PC-9 (cell line): ENCODE data around the gene SHBG. TPM values are rescaled to one million over a fixed set of nuclear protein-coding genes. Genes with fewer than 3 reads are reported as not detected.
"Not testable (repeated sequence)": the region's sequence is repeated elsewhere in the genome, so short reads cannot be mapped to it uniquely, and the experiment has no call there.

Experiments
- BruUV-seq: library from RNA; stranded (reverse); fragments of 400-500 nt; replicated peaks from 2 replicates; lab custom pipeline; 2021; lab: Mats Ljungman, UMichigan
- CTCF ChIA-PET: fragments of 300-600 bp; sonication (Branson Sonifier 250); formaldehyde crosslinking; loops from one replicate; lab custom pipeline; 2022; ENCODE audit warnings: antibody characterized with exemption; lab: Charles Lee
- POLR2A ChIA-PET: fragments of 300-600 bp; sonication (Branson Sonifier 250); formaldehyde crosslinking; loops from one replicate; lab custom pipeline; 2022; ENCODE audit warnings: antibody characterized with exemption; ENCODE audit not compliant: unreplicated experiment; lab: Charles Lee
- DNase-seq, 2 experiments: peaks; one replicate each; pipeline versions ENCODE4 v3.0.0 to v3.0.0-alpha.2; 2015 to 2022; ENCODE audit warnings: mixed read lengths in 1 of 2
- H2AFZ ChIP-seq: fragments of 200-600 bp; sonication (generic); 2 replicates; pipeline ENCODE4 v1.8.1; 2017; ENCODE audit warnings: antibody characterized with exemption
- H3F3A ChIP-seq: fragments of 200-600 bp; sonication (generic); 2 replicates; pipeline ENCODE4 v1.8.1; 2017; ENCODE audit warnings: antibody characterized with exemption, mild to moderate bottlenecking, low read depth; ENCODE audit not compliant: insufficient read depth
- H3K27ac ChIP-seq: fragments of 200-600 bp; sonication (generic); 2 replicates; pipeline ENCODE4 v1.6.1; 2016; ENCODE audit warnings: mixed run types
- H3K27me3 ChIP-seq: fragments of 200-600 bp; sonication (generic); 2 replicates; pipeline ENCODE4 v1.6.1; 2016; ENCODE audit warnings: low read depth, mixed run types; ENCODE audit not compliant: insufficient read depth
- H3K36me3 ChIP-seq: fragments of 200-600 bp; sonication (generic); 2 replicates; pipeline ENCODE4 v1.6.1; 2016; ENCODE audit warnings: low read depth, mixed run types
- H3K4me1 ChIP-seq: fragments of 200-600 bp; sonication (generic); replicated peaks from 2 replicates; pipeline ENCODE4 v1.6.1; 2016; ENCODE audit warnings: mixed run types; ENCODE audit not compliant: insufficient read depth
- H3K4me2 ChIP-seq: fragments of 200-600 bp; sonication (generic); 2 replicates; pipeline ENCODE4 v1.6.1; 2017; ENCODE audit warnings: mixed run types
- H3K4me3 ChIP-seq: fragments of 200-600 bp; sonication (generic); 2 replicates; pipeline ENCODE4 v1.6.1; 2016; ENCODE audit warnings: mixed run types
- H3K79me2 ChIP-seq: fragments of 200-600 bp; sonication (generic); 2 replicates; pipeline ENCODE4 v1.6.1; 2017; ENCODE audit warnings: low read depth, mixed run types
- H3K9me2 ChIP-seq: fragments of 200-600 bp; sonication (generic); 2 replicates; pipeline ENCODE4 v1.8.1; 2017; ENCODE audit warnings: mild to moderate bottlenecking; ENCODE audit not compliant: insufficient read depth
- H3K9me3 ChIP-seq: fragments of 200-600 bp; sonication (generic); 2 replicates; pipeline ENCODE4 v1.8.1; 2016; ENCODE audit warnings: low read depth; ENCODE audit not compliant: insufficient read depth
- H4K20me1 ChIP-seq: fragments of 200-600 bp; sonication (generic); 2 replicates; pipeline ENCODE4 v1.8.1; 2017; ENCODE audit not compliant: insufficient read depth
- EZH2 ChIP-seq: fragments of 200-600 bp; sonication (generic); IDR thresholded peaks from 2 replicates; pipeline ENCODE4 v1.8.0; 2017; ENCODE audit warnings: antibody characterized with exemption, low read depth
- intact Hi-C: fragments of 100-400 bp; cut with micrococcal nuclease; formaldehyde crosslinking; loops from one replicate; pipeline ENCODE4 v1.10.0; 2022; ENCODE audit not compliant: unreplicated experiment
- total RNA-seq: library from RNA; stranded (reverse); gene quantifications from 2 replicates; pipeline ENCODE4 v1.2.3, GENCODE V29; 2021
- TF ChIP-seq, protein P1 (sequence below): fragments of 200-600 bp; sonication (generic); conservative IDR thresholded peaks from 2 replicates; pipeline ENCODE4 v1.6.1; 2017; ENCODE audit warnings: mixed run types, antibody characterized with exemption, mild to moderate bottlenecking, moderate library complexity

SHBG gene
- total RNA-seq, 1 experiment from 2014 or later, result 0.52 TPM

- TF ChIP-seq EZH2, result no peak
- TF ChIP-seq, protein P1, sequence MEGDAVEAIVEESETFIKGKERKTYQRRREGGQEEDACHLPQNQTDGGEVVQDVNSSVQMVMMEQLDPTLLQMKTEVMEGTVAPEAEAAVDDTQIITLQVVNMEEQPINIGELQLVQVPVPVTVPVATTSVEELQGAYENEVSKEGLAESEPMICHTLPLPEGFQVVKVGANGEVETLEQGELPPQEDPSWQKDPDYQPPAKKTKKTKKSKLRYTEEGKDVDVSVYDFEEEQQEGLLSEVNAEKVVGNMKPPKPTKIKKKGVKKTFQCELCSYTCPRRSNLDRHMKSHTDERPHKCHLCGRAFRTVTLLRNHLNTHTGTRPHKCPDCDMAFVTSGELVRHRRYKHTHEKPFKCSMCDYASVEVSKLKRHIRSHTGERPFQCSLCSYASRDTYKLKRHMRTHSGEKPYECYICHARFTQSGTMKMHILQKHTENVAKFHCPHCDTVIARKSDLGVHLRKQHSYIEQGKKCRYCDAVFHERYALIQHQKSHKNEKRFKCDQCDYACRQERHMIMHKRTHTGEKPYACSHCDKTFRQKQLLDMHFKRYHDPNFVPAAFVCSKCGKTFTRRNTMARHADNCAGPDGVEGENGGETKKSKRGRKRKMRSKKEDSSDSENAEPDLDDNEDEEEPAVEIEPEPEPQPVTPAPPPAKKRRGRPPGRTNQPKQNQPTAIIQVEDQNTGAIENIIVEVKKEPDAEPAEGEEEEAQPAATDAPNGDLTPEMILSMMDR, result no peak
- no peaks in the 10 kb centered on the region for H3K36me3 ChIP-seq
- peaks cover 4% of the 10 kb centered on the region; the same call in 1 of the 2 replicates for H3K4me1 ChIP-seq
- H3K27ac ChIP-seq, result no peak overlapping the region
- no peak for DNase-seq
- BruUV-seq, result no TSS peak
- intact Hi-C loops, result no loop called here
- H2AFZ ChIP-seq, result no peak overlapping the region
- ChIA-PET POLR2A (interaction anchor here (0.6 to 0.7 kb wide), 2 partner anchors 9 to 35 kb away, joined by 4 to 5 read pairs; no protein-coding TSS in a partner anchor), CTCF (no interaction called here)
- no peaks in the 10 kb centered on the region for H3K9me2 ChIP-seq
- H3F3A ChIP-seq, result no peaks in the 10 kb centered on the region
- no peak overlapping the region for H3K4me2 ChIP-seq
- no peaks in the 10 kb centered on the region for H3K79me2 ChIP-seq
- no peaks in the 10 kb centered on the region for H4K20me1 ChIP-seq
- no peaks in the 10 kb centered on the region for H3K9me3 ChIP-seq
- no peaks in the 10 kb centered on the region for H3K27me3 ChIP-seq
- H3K4me3 ChIP-seq, result no peak overlapping the region
Observed at GRCh38 chr17:7623661-7624060, 6.3 kb upstream of the SHBG start.

GRCh38 chr17:7625749-7626148 lies 4.2 kb upstream of the SHBG start:
- intact Hi-C loops, H2AFZ ChIP-seq, H3F3A ChIP-seq, H3K4me1 ChIP-seq, H3K9me2 ChIP-seq, H3K27ac ChIP-seq, BruUV-seq, CTCF ChIA-PET, H3K4me2 ChIP-seq, POLR2A ChIA-PET, H3K4me3 ChIP-seq, H4K20me1 ChIP-seq, H3K36me3 ChIP-seq, H3K79me2 ChIP-seq, H3K27me3 ChIP-seq, DNase-seq, H3K9me3 ChIP-seq: not testable (repeated sequence)

- no peaks in the 10 kb centered on the region for H4K20me1 ChIP-seq
- peaks cover 4% of the 10 kb centered on the region; the same call in 1 of the 2 replicates for H3K4me1 ChIP-seq
- no TSS peak for BruUV-seq
- no peak for DNase-seq
- TF ChIP-seq, protein P1, result no peak
- no peak for TF ChIP-seq EZH2
- intact Hi-C loops, result no loop called here
- CTCF ChIA-PET, result no interaction called here
- H3K4me2 ChIP-seq, result peak overlapping the region; percentile 81
- POLR2A ChIA-PET, result no interaction called here
- H2AFZ ChIP-seq, result no peak overlapping the region
- H3K79me2 ChIP-seq, result no peaks in the 10 kb centered on the region
- no peak overlapping the region for H3K4me3 ChIP-seq
- no peaks in the 10 kb centered on the region for H3K36me3 ChIP-seq
- no peaks in the 10 kb centered on the region for H3K27me3 ChIP-seq
- H3K27ac ChIP-seq, result no peak overlapping the region
- H3F3A ChIP-seq, result no peaks in the 10 kb centered on the region
- H3K9me3 ChIP-seq, result no peaks in the 10 kb centered on the region
- H3K9me2 ChIP-seq, result no peaks in the 10 kb centered on the region
Observed at GRCh38 chr17:7626307-7626706, 3.6 kb upstream of the SHBG start.

GRCh38 chr17:7626956-7627249 lies 3.0 kb upstream of the SHBG start:
- no peaks in the 10 kb centered on the region for H3K9me2 ChIP-seq
- H3K36me3 ChIP-seq, result no peaks in the 10 kb centered on the region
- H3K4me3 ChIP-seq, result peak overlapping the region; percentile 79
- CTCF ChIA-PET, result interaction anchor here (1.1 to 1.3 kb wide), 2 partner anchors 15 to 61 kb away, joined by 4 read pairs; partner anchors contain the start of genes TP53 and WRAP53
- no peaks in the 10 kb centered on the region for H3F3A ChIP-seq
- POLR2A ChIA-PET, result interaction anchor here (0.6 to 1.5 kb wide), 3 partner anchors 12 to 36 kb away, joined by 7 to 9 read pairs (median 7); partner anchors contain the start of gene SOX15
- intact Hi-C loops, result no loop called here
- no peaks in the 10 kb centered on the region for H3K27me3 ChIP-seq
- H3K79me2 ChIP-seq, result no peaks in the 10 kb centered on the region
- peak in 1 of 2 experiments; percentile 15 for DNase-seq
- no peak for TF ChIP-seq EZH2
- TF ChIP-seq, protein P1, result no peak
- peak overlapping the region; percentile 89 for H2AFZ ChIP-seq
- H3K4me2 ChIP-seq, result peak overlapping the region; percentile 81
- H3K4me1 ChIP-seq, result peaks cover 4% of the 10 kb centered on the region; the same call in 1 of the 2 replicates
- H3K27ac ChIP-seq, result no peak overlapping the region
- H3K9me3 ChIP-seq, result no peaks in the 10 kb centered on the region
- BruUV-seq, result TSS peak; percentile 73
- no peaks in the 10 kb centered on the region for H4K20me1 ChIP-seq
